Measurements from ENCODE around the gene ELAPOR1. TPM values are rescaled to one million over a fixed set of nuclear protein-coding genes. Genes with fewer than 3 reads are reported as not detected.
A peak's percentile ranks its signal among the peaks of the same experiment; 100 is the strongest.

The ELAPOR1 gene
- total and polyA plus RNA-seq, 9 of the 15 experiments (the other 6 are each of a cell fraction or from before 2014, with no cell fraction given): 0.07 to 1.2 (median 0.18) TPM

DNA sequence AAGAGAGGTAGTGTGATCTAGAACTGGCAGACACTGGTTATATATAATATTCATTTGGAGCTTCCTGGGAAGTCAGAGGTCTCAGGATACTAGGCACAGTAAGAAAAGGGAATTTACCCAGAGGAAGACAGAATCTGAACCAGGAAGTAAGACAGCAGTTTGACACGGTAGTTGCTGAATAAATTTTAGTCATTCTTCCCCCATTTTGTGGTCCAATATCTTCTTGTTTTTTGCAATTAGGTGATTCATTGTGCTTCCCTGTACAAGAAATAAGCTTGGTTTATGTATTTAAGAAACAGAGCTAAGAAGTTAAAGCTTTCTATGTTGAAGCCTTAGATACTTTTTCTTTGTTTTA, 22.1 kb upstream of the ELAPOR1 start:
- ChIA-PET CTCF (ENCODE audit: low intra/inter-chr PET ratio) (no interaction called here), POLR2A (interaction anchor here (0.7 to 4.5 kb wide), 2 partner anchors 8 to 18 kb away, joined by 3 to 90 read pairs; no protein-coding TSS in a partner anchor)
- Histone ChIP-seq H3K9me3 (replicated peaks; ENCODE audit: control insufficient read depth, insufficient read depth, low read depth, low read length) (no peaks in the 10 kb centered on the region), H3K4me2 (ENCODE audit: insufficient read depth, low read length) (peak overlapping the region; percentile 97), H4K20me1 (replicated peaks; ENCODE audit: control insufficient read depth, insufficient read depth, low read length) (no peaks in the 10 kb centered on the region), H3K27ac (ENCODE audit: extremely low read depth, low read depth, low read length) (peak overlapping the region; percentile 95), H3K4me1 (replicated peaks in 1 of 2; ENCODE audit: control insufficient read depth in 2 of 2, insufficient read depth in 2 of 2, low read length in 2 of 2) (peaks cover 0 to 28% of the 10 kb centered on the region in 2 experiments; a peak in 4 of 5 replicates), H3K4me3 (peak overlapping the region; percentile 85), H3K27me3 (ENCODE audit: control insufficient read depth in 2 of 2, insufficient read depth in 2 of 2, low read length in 2 of 2) (no peaks in the 10 kb centered on the region), H3K79me2 (ENCODE audit: control insufficient read depth, insufficient read depth, low read length) (peaks cover 76% of the 10 kb centered on the region), H3K9ac (ENCODE audit: insufficient read depth in 1 of 2, low read depth in 2 of 2, low read length in 2 of 2) (peak overlapping the region; percentile 90 to 93; a peak in 3 of 4 replicates), H3K9me1 (ENCODE audit: control insufficient read depth, insufficient read depth, low read length) (no peaks in the 10 kb centered on the region), H3K36me3 (ENCODE audit: control insufficient read depth, insufficient read depth, low read length) (peaks cover 44% of the 10 kb centered on the region), H2AFZ (ENCODE audit: low read depth, low read length) (peak overlapping the region; percentile 99; the same call in 1 of the 2 replicates)
- TF ChIP-seq ZNF263 (CRISPR knock-in tag; IDR thresholded peaks at IDR 0.05; ENCODE audit: borderline replicate concordance) (no peak), FIP1L1 (IDR thresholded peaks at IDR 0.05; ENCODE audit: low read depth, low read length, poor library complexity, severe bottlenecking) (no peak), RNF2 (IDR thresholded peaks at IDR 0.05) (no peak), SP1 (CRISPR knock-in tag; IDR thresholded peaks at IDR 0.05) (peak; percentile 5; the same call in 1 of the 2 replicates), NFRKB (IDR thresholded peaks at IDR 0.05; ENCODE audit: low read depth) (peak; percentile 20; the same call in 1 of the 2 replicates), KAT7 (CRISPR knock-in tag; IDR thresholded peaks at IDR 0.05; ENCODE audit: borderline replicate concordance) (0 out of 2 replicates have a peak, but pooled peaks have one; percentile 35), ZNF124 (CRISPR knock-in tag; IDR thresholded peaks at IDR 0.05) (no peak)
- no peak for DNase-seq (ENCODE audit: extremely low read depth in 1 of 4, low spot score in 3 of 4)
- no peak for FAIRE-seq
- intact Hi-C loops (cut with micrococcal nuclease) (loop anchor here (1.0 kb wide), 1 partner anchor 8 kb away; no protein-coding TSS in a partner anchor), in situ Hi-C loops (cut with MboI) (no loop called here)
- WGBS (ENCODE audit: insufficient coverage, low coverage, missing lambda C conversion rate): 0% methylated on average over 1 of the region's 1 CpG
- no TSS peak for BruUV-seq (replicated peaks)
- no peak for ATAC-seq

All from K562 (cell line).